Measurements from ENCODE around the gene HIRA. TPM values are rescaled to one million over a fixed set of nuclear protein-coding genes. Genes with fewer than 3 reads are reported as not detected.

The HIRA gene
- total and polyA plus RNA-seq, 2 of the 8 experiments (the other 6 are each of a cell fraction or from before 2014, with no cell fraction given) = 34.9 to 67.2 TPM

GRCh38 chr22:19291218-19291579 lies 140.3 kb downstream of the HIRA start:
- Histone ChIP-seq H3K23ac (ENCODE audit: insufficient read length) (no peak overlapping the region), H3K9ac (replicated peaks in 1 of 4; ENCODE audit: extremely low read depth in 1 of 4, low read depth in 3 of 4, low read length in 3 of 4) (peak overlapping the region; percentile 48 to 68 (median 56); a peak in 6 of 7 replicates), H3K79me1 (ENCODE audit: low read depth, low read length) (peaks cover 4% of the 10 kb centered on the region; the same call in 1 of the 2 replicates), H3K27ac (ENCODE audit: low read depth, low read length) (no peak overlapping the region; the same call in 1 of the 2 replicates), H4K20me1 (replicated peaks in 1 of 2; ENCODE audit: control insufficient read depth in 1 of 2, insufficient read depth in 2 of 2, low read length in 2 of 2) (no peaks in the 10 kb centered on the region), H3K4me2 (ENCODE audit: insufficient read depth in 1 of 2, low read depth in 2 of 2, low read length in 2 of 2) (peak overlapping the region; percentile 77 to 96), H2BK15ac (ENCODE audit: low read length) (no peak overlapping the region), H2AK5ac (ENCODE audit: low read depth, low read length) (no peak overlapping the region), H2BK5ac (ENCODE audit: low read depth, low read length) (no peak overlapping the region), H3K4me1 (replicated peaks in 1 of 4; ENCODE audit: control insufficient read depth in 3 of 4, insufficient read depth in 4 of 4, low read length in 3 of 4) (peaks cover 10 to 24% (median 18%) of the 10 kb centered on the region in 4 experiments), H3K4ac (replicated peaks; ENCODE audit: insufficient read length, low read depth, low read length) (peak overlapping the region; percentile 81), H2AFZ (ENCODE audit: low read length) (no peak overlapping the region), H3K9me3 (ENCODE audit: insufficient read depth in 2 of 2, low read depth in 1 of 2, low read length in 1 of 2) (no peaks in the 10 kb centered on the region), H4K5ac (ENCODE audit: insufficient read length, low read depth, low read length) (no peak overlapping the region), H4K8ac (ENCODE audit: extremely low read depth, insufficient read depth, low read length) (no peak overlapping the region; the same call in 1 of the 2 replicates), H3K18ac (ENCODE audit: extremely low read depth, low read length) (no peak overlapping the region), H3K27me3 (replicated peaks in 1 of 4; ENCODE audit: control insufficient read depth in 3 of 4, extremely low read depth in 1 of 4, insufficient read depth in 3 of 4, low read length in 3 of 4) (peaks cover 0 to 9% (median 7%) of the 10 kb centered on the region in 4 experiments; a peak in 3 of 7 replicates), H3K36me3 (ENCODE audit: control insufficient read depth in 2 of 4, insufficient read depth in 4 of 4, low read length in 3 of 4) (no peaks in the 10 kb centered on the region), H3K14ac (ENCODE audit: insufficient read length) (no peak overlapping the region), H4K91ac (replicated peaks; ENCODE audit: insufficient read length, low read length) (no peak overlapping the region), H3K79me2 (ENCODE audit: control insufficient read depth in 1 of 2, insufficient read depth in 2 of 2, low read length in 2 of 2) (peaks cover 3 to 7% of the 10 kb centered on the region in 2 experiments; a peak in 1 of 4 replicates), H2BK20ac (ENCODE audit: low read length) (no peak overlapping the region), H3K23me2 (ENCODE audit: low read depth, low read length) (peaks cover 13% of the 10 kb centered on the region; the same call in 1 of the 2 replicates), H2BK120ac (replicated peaks; ENCODE audit: low read depth, low read length) (no peak overlapping the region), H3K56ac (replicated peaks; ENCODE audit: insufficient read length, low read depth, low read length) (no peak overlapping the region), H3K4me3 (ENCODE audit: extremely low read depth in 1 of 4, insufficient read depth in 2 of 4, low read depth in 3 of 4, low read length in 4 of 4) (peak overlapping the region; percentile 63 to 83 (median 76)), H2BK12ac (ENCODE audit: low read depth, low read length) (no peak overlapping the region)
- FAIRE-seq (no peak), DNase-seq (ENCODE audit: low read depth in 1 of 2, low spot score in 2 of 2) (peak in 1 of 2 experiments; percentile 66)
- 2% methylated on average over 29 of the region's 41 CpGs; no CpG with 5 or more reads in 1 of the 2 experiments for WGBS, 2 experiments (ENCODE audit: extremely low coverage in 1 of 2, insufficient coverage in 1 of 2, insufficient read length in 1 of 2, insufficient replicate concordance in 2 of 2, low coverage in 1 of 2, low lambda C conversion rate in 2 of 2, missing lambda C conversion rate in 1 of 2)
- ChIA-PET CTCF (ENCODE audit: partially characterized antibody) (interaction anchor here (1.7 to 1.8 kb wide), 2 partner anchors 14 to 112 kb away, joined by 3 to 7 read pairs; partner anchors contain the start of gene SLC25A1), POLR2A (ENCODE audit: partially characterized antibody) (interaction anchor here (0.5 to 1.9 kb wide), 6 partner anchors 21 to 156 kb away, joined by 3 to 6 read pairs (median 3); partner anchors contain the start of genes C22orf39, HIRA, MRPL40 and SLC25A1)
- TF ChIP-seq TAF7 (optimal IDR thresholded peaks at IDR 0.05; ENCODE audit: borderline replicate concordance, low read depth, low read length) (peak; percentile 16), ASH2L (IDR thresholded peaks at IDR 0.05; ENCODE audit: low read length) (peak; percentile 12), YY1 (IDR thresholded peaks at IDR 0.05; ENCODE audit: low read depth, low read length) (0 out of 2 replicates have a peak, but pooled peaks have one; percentile 12)
